ENCODE data around the gene PRKCH. TPM values are rescaled to one million over a fixed set of nuclear protein-coding genes. Genes with fewer than 3 reads are reported as not detected.

Gene PRKCH
- polyA plus RNA-seq, 3 donors = 3.6 to 6.2 (median 5.4) TPM

DNA sequence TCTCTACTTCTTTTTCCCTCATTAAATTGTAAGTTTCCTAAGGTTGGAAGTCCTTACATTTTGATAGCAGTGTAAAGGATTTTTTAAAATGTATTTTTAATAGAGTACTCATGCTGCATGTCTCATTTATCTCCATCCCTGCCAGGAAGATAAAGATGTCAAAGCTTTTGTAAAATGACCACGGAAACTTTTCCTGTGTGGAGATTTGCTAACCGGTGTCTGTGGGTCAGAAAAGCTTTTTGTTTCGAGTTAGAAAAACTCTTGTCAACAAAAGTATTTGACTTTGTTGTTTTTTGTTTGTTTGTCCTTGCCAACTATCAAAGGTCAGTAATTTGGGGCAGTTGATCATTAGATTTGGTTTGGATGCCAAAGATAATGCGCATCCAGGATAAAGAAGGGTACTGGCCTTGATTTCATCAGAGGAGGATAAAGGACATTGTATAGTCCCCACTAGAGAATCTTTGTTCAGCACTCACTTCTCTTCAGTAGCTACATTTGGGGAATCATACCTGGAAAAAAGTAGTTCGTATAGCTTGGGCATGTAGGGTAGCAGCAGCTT is 217.2 kb downstream of the PRKCH start:
- 76% methylated on average over 2 of the region's 5 CpGs for WGBS (ENCODE audit: insufficient coverage)
- H3K27ac ChIP-seq (ENCODE audit: low read depth in 1 of 2, low read length in 2 of 2) = no peak overlapping the region
- intact Hi-C loops (cut with micrococcal nuclease) = no loop called here
- no peaks in the 10 kb centered on the region for H3K9me3 ChIP-seq (replicated peaks in 1 of 2; ENCODE audit: control insufficient read depth in 1 of 2, insufficient read depth in 1 of 2, low read length in 2 of 2)
- TF ChIP-seq, protein P1, sequence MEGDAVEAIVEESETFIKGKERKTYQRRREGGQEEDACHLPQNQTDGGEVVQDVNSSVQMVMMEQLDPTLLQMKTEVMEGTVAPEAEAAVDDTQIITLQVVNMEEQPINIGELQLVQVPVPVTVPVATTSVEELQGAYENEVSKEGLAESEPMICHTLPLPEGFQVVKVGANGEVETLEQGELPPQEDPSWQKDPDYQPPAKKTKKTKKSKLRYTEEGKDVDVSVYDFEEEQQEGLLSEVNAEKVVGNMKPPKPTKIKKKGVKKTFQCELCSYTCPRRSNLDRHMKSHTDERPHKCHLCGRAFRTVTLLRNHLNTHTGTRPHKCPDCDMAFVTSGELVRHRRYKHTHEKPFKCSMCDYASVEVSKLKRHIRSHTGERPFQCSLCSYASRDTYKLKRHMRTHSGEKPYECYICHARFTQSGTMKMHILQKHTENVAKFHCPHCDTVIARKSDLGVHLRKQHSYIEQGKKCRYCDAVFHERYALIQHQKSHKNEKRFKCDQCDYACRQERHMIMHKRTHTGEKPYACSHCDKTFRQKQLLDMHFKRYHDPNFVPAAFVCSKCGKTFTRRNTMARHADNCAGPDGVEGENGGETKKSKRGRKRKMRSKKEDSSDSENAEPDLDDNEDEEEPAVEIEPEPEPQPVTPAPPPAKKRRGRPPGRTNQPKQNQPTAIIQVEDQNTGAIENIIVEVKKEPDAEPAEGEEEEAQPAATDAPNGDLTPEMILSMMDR (IDR thresholded peaks at IDR 0.05) = no peak
- peaks cover 2 to 13% of the 10 kb centered on the region in 2 donors for H3K4me1 ChIP-seq (ENCODE audit: control insufficient read depth in 1 of 2, insufficient read depth in 2 of 2, low read length in 2 of 2)
- Mint-ChIP-seq H3K4me3 (no peak overlapping the region), H3K4me1 (peaks cover 22% of the 10 kb centered on the region), H3K27ac (no peak overlapping the region), H3K36me3 (peaks cover 41 to 52% of the 10 kb centered on the region in 2 donors), H3K9me3 (peaks cover 0 to 2% (median 0%) of the 10 kb centered on the region in 7 donors), H3K27me3 (ENCODE audit: low read depth in 3 of 3) (peaks cover 0 to 2% (median 0%) of the 10 kb centered on the region in 3 donors)
- H3K9ac ChIP-seq (ENCODE audit: insufficient read depth, low read length, poor library complexity, severe bottlenecking) = no peak overlapping the region
- no peak overlapping the region for H3K4me3 ChIP-seq (replicated peaks in 1 of 3; ENCODE audit: low read depth in 2 of 3, low read length in 3 of 3)
- DNase-seq = no peak
- no peaks in the 10 kb centered on the region for H3K27me3 ChIP-seq (ENCODE audit: control insufficient read depth in 2 of 2, insufficient read depth in 2 of 2, low read length in 2 of 2)
- no peaks in the 10 kb centered on the region for H4K20me1 ChIP-seq (ENCODE audit: insufficient read depth, low read length)
- H3K36me3 ChIP-seq (replicated peaks in 1 of 2; ENCODE audit: control insufficient read depth in 1 of 2, insufficient read depth in 2 of 2, low read length in 2 of 2) = peaks cover 0 to 13% of the 10 kb centered on the region in 2 donors
- H2AFZ ChIP-seq (ENCODE audit: insufficient read depth, low read depth, low read length, poor library complexity, severe bottlenecking) = no peak overlapping the region
- no peaks in the 10 kb centered on the region for H3K79me2 ChIP-seq (ENCODE audit: insufficient read depth, low read length)
- no peak overlapping the region for H3K4me2 ChIP-seq (replicated peaks; ENCODE audit: extremely low read depth, low read length, poor library complexity, severe bottlenecking)

DNA sequence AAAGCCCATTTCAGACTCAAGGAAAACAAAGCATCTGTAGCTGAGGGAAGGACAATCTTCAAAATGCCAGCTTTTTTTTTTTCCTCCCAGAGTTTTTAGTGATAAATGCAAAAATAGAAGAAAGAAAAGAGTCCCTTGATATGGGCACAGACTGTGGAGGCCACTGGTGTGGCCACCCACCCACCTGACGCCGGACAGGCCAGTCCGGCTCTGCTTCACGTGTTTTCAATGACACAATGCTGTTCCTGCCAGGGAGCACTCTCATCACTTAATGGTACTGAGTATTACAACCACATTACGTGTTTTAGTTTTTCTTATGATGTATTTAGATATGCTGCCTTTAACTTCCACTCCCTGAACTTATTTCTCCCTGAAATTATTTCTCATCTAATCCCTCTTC is 218.3 kb downstream of the PRKCH start:
- H3K4me3 ChIP-seq (replicated peaks in 1 of 3; ENCODE audit: low read depth in 2 of 3, low read length in 3 of 3) = no peak overlapping the region
- peaks cover 0 to 4% (median 0%) of the 10 kb centered on the region in 3 donors for H3K27me3 Mint-ChIP-seq (ENCODE audit: low read depth in 3 of 3)
- H3K36me3 Mint-ChIP-seq = peaks cover 48 to 54% of the 10 kb centered on the region in 2 donors
- DNase-seq = no peak
- peaks cover 0 to 2% (median 0%) of the 10 kb centered on the region in 7 donors for H3K9me3 Mint-ChIP-seq
- H3K4me2 ChIP-seq (replicated peaks; ENCODE audit: extremely low read depth, low read length, poor library complexity, severe bottlenecking) = no peak overlapping the region
- H3K79me2 ChIP-seq (ENCODE audit: insufficient read depth, low read length) = no peaks in the 10 kb centered on the region
- intact Hi-C loops (cut with micrococcal nuclease) = no loop called here
- no peak overlapping the region for H3K9ac ChIP-seq (ENCODE audit: insufficient read depth, low read length, poor library complexity, severe bottlenecking)
- peaks cover 0 to 16% of the 10 kb centered on the region in 2 donors for H3K36me3 ChIP-seq (replicated peaks in 1 of 2; ENCODE audit: control insufficient read depth in 1 of 2, insufficient read depth in 2 of 2, low read length in 2 of 2)
- H3K4me1 Mint-ChIP-seq = peaks cover 12% of the 10 kb centered on the region
- H3K27me3 ChIP-seq (ENCODE audit: control insufficient read depth in 2 of 2, insufficient read depth in 2 of 2, low read length in 2 of 2) = no peaks in the 10 kb centered on the region
- H3K27ac ChIP-seq (ENCODE audit: low read depth in 1 of 2, low read length in 2 of 2) = no peak overlapping the region
- H3K27ac Mint-ChIP-seq = no peak overlapping the region
- no peaks in the 10 kb centered on the region for H3K9me3 ChIP-seq (replicated peaks in 1 of 2; ENCODE audit: control insufficient read depth in 1 of 2, insufficient read depth in 1 of 2, low read length in 2 of 2)
- H3K4me3 Mint-ChIP-seq = no peak overlapping the region
- TF ChIP-seq, protein P1 (IDR thresholded peaks at IDR 0.05) = no peak
- WGBS (ENCODE audit: insufficient coverage) = 100% methylated on average over 2 of the region's 5 CpGs
- H3K4me1 ChIP-seq (ENCODE audit: control insufficient read depth in 1 of 2, insufficient read depth in 2 of 2, low read length in 2 of 2) = peaks cover 0 to 6% of the 10 kb centered on the region in 2 donors
- H4K20me1 ChIP-seq (ENCODE audit: insufficient read depth, low read length) = no peaks in the 10 kb centered on the region
- no peak overlapping the region for H2AFZ ChIP-seq (ENCODE audit: insufficient read depth, low read depth, low read length, poor library complexity, severe bottlenecking)

Data from CD14-positive monocyte (primary cell).